Right lobe of liver (tissue), 6 donors: ENCODE data around the gene WAC. TPM values are rescaled to one million over a fixed set of nuclear protein-coding genes. Genes with fewer than 3 reads are reported as not detected.
A peak's percentile ranks its signal among the peaks of the same experiment; 100 is the strongest.

Source experiments
- ATAC-seq, 4 donors: fragments of 200-7000 bp; cut with Tn5 transposase; one replicate each; pipeline ENCODE4 v1.9.1; 2020; ENCODE audit warnings: mild to moderate bottlenecking in 4 of 4, moderate library complexity in 4 of 4
- DNase-seq, 3 donors: peaks; one replicate each; pipeline ENCODE4 v3.0.0-alpha.2; 2020
- H3K27ac ChIP-seq, 3 donors: fragments of 200-600 bp; one replicate each; pipeline ENCODE4 v1.8.0; 2022
- H3K27me3 ChIP-seq, 2 donors: fragments of 200-600 bp; one replicate each; pipeline ENCODE4 v1.8.0; 2022
- H3K36me3 ChIP-seq, 4 donors: fragments of 200-600 bp; sonication (generic) in 1 of 4; one replicate each; pipeline versions ENCODE4 v1.5.1 to v1.8.0; 2017 to 2022; ENCODE audit warnings: control low read depth in 1 of 4
- H3K4me1 ChIP-seq, 4 donors: fragments of 200-600 bp; sonication (generic) in 1 of 4; one replicate each; pipeline versions ENCODE4 v1.5.1 to v1.8.0; 2017 to 2022; ENCODE audit warnings: control low read depth in 1 of 4
- H3K4me3 ChIP-seq, 3 donors: fragments of 200-600 bp; one replicate each; pipeline ENCODE4 v1.8.0; 2022
- H3K9me3 ChIP-seq, 4 donors: fragments of 200-600 bp; sonication (generic) in 1 of 4; one replicate each; pipeline versions ENCODE4 v1.5.1 to v1.8.0; 2017 to 2022; ENCODE audit warnings: control low read depth in 1 of 4
- CTCF ChIP-seq, 4 donors: fragments of 200-600 bp in 3 of 4; fragments of 450-650 bp in 1 of 4; IDR thresholded peaks; one replicate each; pipeline versions ENCODE4 v1.5.1 to v1.8.0; 2016 to 2022; ENCODE audit warnings: antibody characterized with exemption in 4 of 4, mild to moderate bottlenecking in 2 of 4
- POLR2A ChIP-seq: fragments of 450-650 bp; IDR thresholded peaks from one replicate; pipeline ENCODE4 v1.6.1; 2017; ENCODE audit warnings: antibody characterized with exemption, mild to moderate bottlenecking
- WGBS: methylation state at CpG from one replicate; pipeline ENCODE4 v1.1.6; 2018; ENCODE audit warnings: low coverage, low lambda C conversion rate; ENCODE audit not compliant: insufficient coverage; ENCODE audit errors: missing lambda C conversion rate; 5-methylcytosine and 5-hydroxymethylcytosine counted together
- intact Hi-C, 2 donors: fragments of 100-400 bp; cut with DNase I; formaldehyde crosslinking; loops; one replicate each; pipeline versions ENCODE4 v1.11.2 to v1.14.1; 2022
- total RNA-seq, 6 experiments: library from RNA; depleted of rRNA in 2 of 6; stranded (reverse); fragments of >200 nt in 2 of 6; fragmentation: NEBNext Ultra II Directional in 3 of 6; extraction: Animal tissue kit (Norgen Biotek cat#: 25700) in 3 of 6; gene quantifications; one replicate each; pipeline versions ENCODE4 v1.1.0 to v1.2.4, GENCODE V29; 2016 to 2023
- donor health status: DM: no; HTN: yes; CAD: no.
- donor health status: DM: no; HTN: no; CAD: no.
- donor health status: DM: no; HTN: no; CAD: no.
- donor health status: DM: no; HTN: yes; CAD: no.
- donor health status: DM: no; HTN: yes; CAD: no.

Gene WAC
- total RNA-seq, 6 experiments from 2014 or later, result 34.3 to 52.4 (median 48.9) TPM

GRCh38 chr10:28619455-28619854 is 86.5 kb downstream of the WAC start:
- Histone ChIP-seq H3K9me3 (no peaks in the 10 kb centered on the region), H3K4me3 (no peak overlapping the region), H3K4me1 (no peaks in the 10 kb centered on the region), H3K27ac (no peak overlapping the region), H3K36me3 (peaks cover 0 to 55% (median 24%) of the 10 kb centered on the region in 4 donors), H3K27me3 (no peaks in the 10 kb centered on the region)
- DNase-seq (no peak), ATAC-seq (peak in 1 of 4 donors; percentile 16)
- 79% methylated on average over 4 of the region's 4 CpGs for WGBS
- intact Hi-C loops, result no loop called here
- TF ChIP-seq CTCF (IDR thresholded peaks at IDR 0.05) (no peak), POLR2A (no peak)

- H3K9me3 ChIP-seq, result no peaks in the 10 kb centered on the region
- H3K27me3 ChIP-seq, result no peaks in the 10 kb centered on the region
- no peak overlapping the region for H3K27ac ChIP-seq
- WGBS, result 38% methylated on average over 2 of the region's 2 CpGs
- H3K36me3 ChIP-seq, result peaks cover 0 to 47% (median 21%) of the 10 kb centered on the region in 4 donors
- H3K4me1 ChIP-seq, result no peaks in the 10 kb centered on the region
- ATAC-seq (peak; percentile 50 to 64 (median 56)), DNase-seq (no peak)
- TF ChIP-seq POLR2A (no peak), CTCF (IDR thresholded peaks at IDR 0.05) (no peak)
- intact Hi-C loops, result no loop called here
- no peak overlapping the region for H3K4me3 ChIP-seq
These were observed 87.3 kb downstream of the WAC start for GRCh38 chr10:28620251-28620650.

- intact Hi-C loops, result no loop called here
- TF ChIP-seq CTCF (IDR thresholded peaks at IDR 0.05) (no peak), POLR2A (no peak)
- ATAC-seq, result no peak
- H3K27me3 ChIP-seq, result no peaks in the 10 kb centered on the region
- H3K4me3 ChIP-seq, result no peak overlapping the region
- H3K9me3 ChIP-seq, result no peaks in the 10 kb centered on the region
- H3K4me1 ChIP-seq, result no peaks in the 10 kb centered on the region
- H3K36me3 ChIP-seq, result peaks cover 0 to 17% (median 1%) of the 10 kb centered on the region in 4 donors
- no peak overlapping the region for H3K27ac ChIP-seq
- 68% methylated on average over 5 of the region's 7 CpGs for WGBS
- DNase-seq, result no peak
These were observed 90.6 kb downstream of the WAC start for GRCh38 chr10:28623483-28623882.

GRCh38 chr10:28624351-28624750 is 91.4 kb downstream of the WAC start:
- intact Hi-C loops, result no loop called here

More at GRCh38 chr10:28624351-28624750, 91.4 kb downstream of the WAC start:
- Histone ChIP-seq H3K4me1 (no peaks in the 10 kb centered on the region), H3K4me3 (no peak overlapping the region), H3K36me3 (peaks cover 0 to 10% (median 1%) of the 10 kb centered on the region in 4 donors), H3K27me3 (no peaks in the 10 kb centered on the region), H3K9me3 (no peaks in the 10 kb centered on the region), H3K27ac (no peak overlapping the region)
- no peak for DNase-seq
- ATAC-seq, result peak in 1 of 4 donors; percentile 4
- TF ChIP-seq POLR2A (no peak), CTCF (IDR thresholded peaks at IDR 0.05) (no peak)
- 61% methylated on average over 3 of the region's 3 CpGs for WGBS
